DMS79 (cell line): ENCODE results near the gene ACOX2.

Source experiments
- DNase-seq: peaks from one replicate; lab custom pipeline; 2025; lab: John Stamatoyannopoulos, UW

Gene ACOX2

GRCh38 chr3:58566398-58567250, 29.6 kb upstream of the ACOX2 start:
- DNase-seq = no peak

GRCh38 chr3:58565621-58566397, 28.8 kb upstream of the ACOX2 start:
- no peak for DNase-seq

GRCh38 chr3:58564456-58565160, 27.6 kb upstream of the ACOX2 start:
- no peak for DNase-seq

GRCh38 chr3:58564054-58564453, 27.1 kb upstream of the ACOX2 start:
- DNase-seq = no peak

DNA sequence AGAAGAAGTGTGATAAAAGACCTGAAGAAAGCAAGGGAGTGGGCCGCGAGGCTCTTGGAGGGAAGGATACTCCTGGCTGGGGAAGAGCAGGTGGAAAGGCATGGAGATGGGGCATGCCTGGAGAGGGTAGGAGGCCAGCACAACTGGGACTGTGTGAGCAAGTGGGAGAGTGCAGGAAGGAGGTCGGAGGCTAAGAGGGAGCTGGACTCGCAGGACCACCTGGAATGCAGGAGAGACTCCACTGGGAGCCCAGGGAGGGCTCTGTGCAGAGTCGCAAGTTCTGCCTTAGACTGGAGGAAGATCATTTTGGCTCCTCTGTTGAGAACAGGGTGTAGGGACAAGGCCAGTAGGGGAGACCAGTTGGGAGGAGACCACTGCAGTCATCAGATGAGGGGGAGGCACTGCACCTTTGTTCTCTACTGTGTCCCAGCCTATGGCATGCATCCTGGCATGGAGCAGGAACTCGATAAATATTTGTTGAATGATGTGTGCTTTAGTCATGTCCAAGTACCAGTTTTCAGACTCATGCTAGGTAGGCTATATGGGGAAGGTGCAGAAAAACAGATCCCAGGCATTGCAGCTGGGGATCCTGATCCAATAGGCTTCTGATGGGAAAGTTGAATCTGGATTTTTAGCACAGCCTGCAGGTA, 26.5 kb upstream of the ACOX2 start:
- DNase-seq = no peak

- DNase-seq = no peak
Observed at GRCh38 chr3:58562498-58562897, 25.5 kb upstream of the ACOX2 start.

- DNase-seq = no peak
Observed at GRCh38 chr3:58560771-58561311, 23.9 kb upstream of the ACOX2 start.

GRCh38 chr3:58559586-58559985, 22.6 kb upstream of the ACOX2 start:
- no peak for DNase-seq

- no peak for DNase-seq
Observed at GRCh38 chr3:58557491-58557890, 20.5 kb upstream of the ACOX2 start.

GRCh38 chr3:58556761-58557221, 19.8 kb upstream of the ACOX2 start:
- no peak for DNase-seq

DNA sequence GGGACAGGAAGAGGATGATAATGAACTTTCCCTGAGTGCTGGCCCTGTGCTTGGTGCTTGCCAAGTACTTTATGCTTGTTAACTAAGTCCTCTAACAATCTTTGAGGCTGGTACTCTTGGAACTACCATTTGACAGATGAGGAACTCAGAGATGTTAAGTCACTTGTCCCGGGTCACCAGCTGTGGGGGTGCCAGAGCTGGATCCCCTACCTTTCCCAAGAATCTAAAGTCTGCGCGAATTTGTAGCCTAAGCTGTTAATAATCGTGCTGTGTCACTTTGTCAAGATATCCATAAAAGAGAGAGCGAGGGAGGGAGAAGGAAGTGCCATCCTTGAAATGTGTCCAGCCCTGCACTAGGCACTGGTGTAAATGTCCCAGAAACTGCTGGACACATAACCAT, 19.0 kb upstream of the ACOX2 start:
- DNase-seq = no peak

- DNase-seq = no peak
Observed at GRCh38 chr3:58555203-58555602, 18.2 kb upstream of the ACOX2 start.

DNA sequence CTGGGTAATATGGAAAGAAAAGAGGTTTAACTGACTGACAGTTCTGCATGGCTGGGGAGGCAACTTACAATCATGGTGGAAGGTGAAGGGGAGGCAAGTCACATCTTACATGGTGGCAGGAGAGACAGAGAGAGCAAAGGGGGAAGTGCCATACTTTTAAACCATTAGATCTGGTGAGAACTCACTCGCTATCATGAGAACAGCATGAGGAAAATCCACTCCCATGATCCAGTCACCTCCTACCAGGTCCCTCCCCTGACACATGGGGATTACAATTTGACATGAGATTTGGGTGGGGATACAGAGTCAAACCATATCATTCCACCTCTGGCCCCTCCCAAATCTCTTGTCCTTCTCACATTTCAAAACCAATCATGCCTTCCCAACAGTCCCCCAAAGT, 16.0 kb upstream of the ACOX2 start:
- DNase-seq = no peak

DNA sequence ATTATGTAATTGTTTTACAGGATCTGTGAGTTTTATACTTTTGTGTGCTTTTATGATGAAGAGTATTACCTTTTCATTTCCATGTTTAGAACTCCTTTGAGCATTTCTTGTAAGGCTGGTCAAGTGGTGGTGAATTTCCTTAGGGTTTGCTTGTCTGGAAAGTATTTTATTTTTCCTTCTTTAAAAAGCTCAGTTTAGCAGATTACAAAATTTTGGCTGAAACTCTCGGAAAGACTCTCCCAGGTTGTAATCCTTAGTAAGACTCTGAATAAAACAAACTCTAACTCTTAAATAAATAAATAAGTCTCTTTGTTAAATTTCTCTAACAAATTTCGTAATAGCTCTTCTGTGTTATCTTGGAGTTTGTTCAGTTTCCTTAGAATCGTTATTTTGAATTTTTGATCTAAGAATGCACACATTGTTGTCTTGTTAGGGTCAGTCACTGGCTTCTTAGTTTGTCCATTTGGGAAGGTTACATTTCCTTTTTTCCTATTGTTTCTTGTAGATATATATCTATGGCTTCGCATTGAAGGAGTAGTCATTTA, 14.7 kb upstream of the ACOX2 start:
- DNase-seq = no peak

DNA sequence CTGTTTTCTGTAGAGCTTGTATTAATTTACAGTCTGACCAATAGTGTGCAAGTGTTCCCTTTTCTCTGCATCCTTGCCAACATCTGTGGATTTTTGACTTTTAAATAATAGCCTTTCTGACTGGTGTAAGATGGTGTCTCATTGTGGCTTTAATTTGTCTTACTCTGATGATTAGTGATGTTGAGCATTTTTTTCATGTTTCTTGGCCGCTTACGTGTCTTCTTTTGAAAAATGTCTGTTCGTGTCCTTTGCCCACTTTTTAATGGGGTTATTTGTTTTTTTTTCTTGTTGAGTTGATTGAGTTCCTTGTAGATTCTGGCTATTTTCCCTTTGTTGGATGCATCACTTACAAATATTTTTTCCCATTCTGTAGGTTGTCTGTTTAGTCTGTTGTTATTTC, 7.6 kb upstream of the ACOX2 start:
- DNase-seq = no peak

GRCh38 chr3:58540176-58540858, 3.3 kb upstream of the ACOX2 start:
- DNase-seq = no peak

GRCh38 chr3:58539626-58540025, 2.6 kb upstream of the ACOX2 start:
- no peak for DNase-seq

GRCh38 chr3:58537412-58538301, 667 bp upstream of the ACOX2 start:
- DNase-seq = no peak

GRCh38 chr3:58535531-58536500, 1.2 kb downstream of the ACOX2 start:
- no peak for DNase-seq
